Astrocyte of the cerebellum (primary cell): ENCODE data around the gene AANAT.

Experiments
- DNase-seq: peaks from one replicate; pipeline ENCODE4 v3.0.0-alpha.2; 2011; ENCODE audit warnings: low read depth
- H3K4me3 ChIP-seq: 2 replicates; pipeline ENCODE4 v1.5.1; 2011; ENCODE audit warnings: mild to moderate bottlenecking, low read depth, low read length, moderate library complexity
- CTCF ChIP-seq: IDR thresholded peaks from 2 replicates; pipeline ENCODE4 v1.5.1; 2012; ENCODE audit warnings: low read length, low read depth, moderate library complexity, mild to moderate bottlenecking; ENCODE audit errors: missing control alignments
- in situ Hi-C: cut with HindIII; loops from 2 replicates; pipeline ENCODE4 v1.10.0; 2017; ENCODE audit warnings: low sequenced_read_pairs

AANAT gene

GRCh38 chr17:76519048-76519966 is 51.9 kb downstream of the AANAT start:
- H3K4me3 ChIP-seq = no peak overlapping the region
- DNase-seq = no peak
- TF ChIP-seq CTCF = no peak
- in situ Hi-C loops = no loop called here
